Measurements from ENCODE around the gene MAPK6.

DNA sequence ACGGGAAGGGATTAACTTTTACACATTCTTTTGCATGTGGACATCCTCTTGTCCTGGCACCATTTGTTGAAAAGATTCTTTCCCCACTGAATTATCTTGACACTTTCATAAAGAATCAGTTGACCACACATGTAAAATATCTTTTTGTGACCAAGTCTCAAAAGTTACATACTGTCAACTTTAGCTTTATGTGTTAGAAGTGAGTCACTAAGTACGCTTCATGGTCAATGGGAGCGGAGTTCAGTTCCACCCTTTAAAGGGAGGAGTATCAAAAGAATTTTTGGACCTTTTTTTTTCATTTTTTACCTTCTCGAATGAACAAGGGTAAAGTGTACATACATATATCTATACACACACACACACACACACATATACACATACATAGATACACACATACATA lies 35.4 kb downstream of the MAPK6 start:
- no peak for TF ChIP-seq POLR2AphosphoS5 (IDR thresholded peaks at IDR 0.05)
- TF ChIP-seq EP300 (IDR thresholded peaks at IDR 0.05): no peak
- TF ChIP-seq, protein P1, sequence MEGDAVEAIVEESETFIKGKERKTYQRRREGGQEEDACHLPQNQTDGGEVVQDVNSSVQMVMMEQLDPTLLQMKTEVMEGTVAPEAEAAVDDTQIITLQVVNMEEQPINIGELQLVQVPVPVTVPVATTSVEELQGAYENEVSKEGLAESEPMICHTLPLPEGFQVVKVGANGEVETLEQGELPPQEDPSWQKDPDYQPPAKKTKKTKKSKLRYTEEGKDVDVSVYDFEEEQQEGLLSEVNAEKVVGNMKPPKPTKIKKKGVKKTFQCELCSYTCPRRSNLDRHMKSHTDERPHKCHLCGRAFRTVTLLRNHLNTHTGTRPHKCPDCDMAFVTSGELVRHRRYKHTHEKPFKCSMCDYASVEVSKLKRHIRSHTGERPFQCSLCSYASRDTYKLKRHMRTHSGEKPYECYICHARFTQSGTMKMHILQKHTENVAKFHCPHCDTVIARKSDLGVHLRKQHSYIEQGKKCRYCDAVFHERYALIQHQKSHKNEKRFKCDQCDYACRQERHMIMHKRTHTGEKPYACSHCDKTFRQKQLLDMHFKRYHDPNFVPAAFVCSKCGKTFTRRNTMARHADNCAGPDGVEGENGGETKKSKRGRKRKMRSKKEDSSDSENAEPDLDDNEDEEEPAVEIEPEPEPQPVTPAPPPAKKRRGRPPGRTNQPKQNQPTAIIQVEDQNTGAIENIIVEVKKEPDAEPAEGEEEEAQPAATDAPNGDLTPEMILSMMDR (IDR thresholded peaks at IDR 0.05): no peak
